ENCODE results near the gene ARHGAP33.
"Not testable (repeated sequence)": the region's sequence is repeated elsewhere in the genome, so short reads cannot be mapped to it uniquely, and the experiment has no call there.

The ARHGAP33 gene

DNA sequence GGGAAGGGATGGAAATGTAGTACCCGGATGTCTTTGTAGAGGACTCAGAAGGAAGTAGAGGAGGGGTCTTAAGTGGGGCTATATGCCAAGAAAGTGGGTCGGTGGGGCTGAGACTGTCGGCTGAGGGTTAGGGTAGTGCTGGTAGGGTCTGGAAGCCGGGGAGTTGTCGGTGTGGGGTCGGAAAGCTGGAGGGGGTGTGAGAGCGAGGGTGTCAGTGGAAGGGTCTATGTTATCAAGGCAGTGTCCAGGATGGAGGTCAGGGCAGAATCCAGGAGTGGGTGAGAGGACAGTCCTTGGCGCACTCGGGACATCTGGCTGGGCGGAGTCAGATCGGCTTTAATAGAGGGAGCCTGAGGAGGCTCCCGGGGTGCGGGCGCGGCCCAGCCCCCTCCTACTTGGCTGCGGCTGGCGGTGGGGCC lies 20.2 kb upstream of the ARHGAP33 start:
- no peak for DNase-seq (ENCODE audit: low read depth in 2 of 2)

DNA sequence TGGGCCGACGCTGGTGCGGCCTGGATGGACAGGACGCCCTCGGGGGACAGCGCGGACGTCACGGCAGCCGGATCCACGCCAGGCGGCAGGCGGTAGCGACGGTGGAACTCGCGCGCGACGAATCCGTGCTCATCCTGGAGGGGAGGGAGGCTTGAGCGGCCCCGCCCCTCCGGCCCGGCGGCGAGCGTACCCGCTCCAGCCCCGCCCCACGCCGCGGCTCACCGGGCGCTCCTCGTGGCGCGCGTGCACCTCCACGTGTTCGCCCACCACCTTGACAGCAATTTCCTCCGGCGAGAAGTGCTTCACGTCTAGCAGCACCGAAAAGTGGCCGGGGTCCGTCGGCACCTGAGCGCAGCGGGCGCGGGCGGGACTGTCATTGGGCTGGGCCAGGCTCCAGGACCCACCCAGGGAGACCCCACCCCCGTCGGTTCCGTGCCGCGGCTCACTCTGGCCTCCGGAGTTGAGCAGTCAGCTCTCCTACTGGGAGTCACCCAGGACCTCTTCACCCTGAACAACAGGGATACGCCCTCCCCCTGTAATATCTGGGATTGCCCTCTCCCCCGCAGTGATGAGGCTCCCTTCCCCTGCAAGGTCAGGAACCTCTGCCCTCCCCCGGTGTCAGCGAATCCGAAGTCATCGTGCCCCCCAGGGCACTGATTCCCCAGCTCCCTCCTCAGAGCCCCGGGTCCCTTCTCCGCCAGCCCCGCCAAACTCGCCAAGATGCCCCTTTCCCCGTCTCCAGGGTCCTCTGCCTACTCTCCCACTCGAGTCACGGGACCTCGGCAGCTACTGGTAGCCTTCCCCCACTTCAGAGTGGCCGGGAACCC lies 19.6 kb upstream of the ARHGAP33 start:
- DNase-seq (ENCODE audit: low read depth in 2 of 2) = no peak

DNA sequence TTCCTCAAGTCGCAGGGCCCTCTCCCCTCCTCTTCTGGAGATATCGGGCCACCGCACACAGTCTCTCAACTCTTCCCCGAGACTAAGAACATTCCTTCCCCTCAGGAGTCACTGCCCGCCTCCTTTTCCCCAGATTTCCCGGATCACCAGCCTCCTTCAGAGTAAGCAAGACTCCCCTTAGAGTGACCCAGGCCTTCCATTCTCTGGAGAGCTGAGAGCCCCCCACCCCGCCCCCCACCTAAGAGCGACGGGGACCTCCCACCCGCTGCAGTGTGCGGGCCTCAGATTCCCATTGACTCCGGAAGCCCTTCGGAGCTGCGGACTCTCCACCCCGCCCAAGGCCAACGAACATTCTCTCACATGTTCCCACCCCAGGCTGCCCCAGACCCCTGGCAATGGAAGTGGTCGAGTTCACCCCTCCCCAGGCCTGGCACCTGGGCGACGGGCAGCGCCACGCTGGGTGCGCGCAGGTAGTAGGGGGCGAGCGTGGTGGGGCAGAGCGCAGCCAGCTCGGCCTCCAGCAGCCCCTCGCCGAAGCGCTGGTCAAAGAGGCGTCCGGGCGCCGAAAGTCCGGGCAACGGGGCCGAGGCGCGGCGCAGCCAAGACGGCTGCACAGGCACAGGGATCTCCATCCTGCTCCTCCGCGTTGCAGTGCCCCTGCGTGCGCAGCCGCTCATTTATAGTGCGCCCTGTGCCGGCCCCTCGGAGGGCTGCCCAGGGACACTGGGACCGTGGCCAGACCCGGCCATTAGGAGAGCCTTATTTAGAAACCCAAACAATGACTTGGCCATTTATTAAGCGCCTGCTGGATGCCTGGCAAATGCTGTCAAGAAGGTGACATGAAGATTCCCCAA lies 18.8 kb upstream of the ARHGAP33 start, which contains the start of gene HSPB6:
HSPB6 (minus strand) TSS at position 653 of the 854 bp plus-strand sequence; CDS start at position 632, 21 bp downstream.
- no peak for DNase-seq (ENCODE audit: low read depth in 2 of 2)

DNA sequence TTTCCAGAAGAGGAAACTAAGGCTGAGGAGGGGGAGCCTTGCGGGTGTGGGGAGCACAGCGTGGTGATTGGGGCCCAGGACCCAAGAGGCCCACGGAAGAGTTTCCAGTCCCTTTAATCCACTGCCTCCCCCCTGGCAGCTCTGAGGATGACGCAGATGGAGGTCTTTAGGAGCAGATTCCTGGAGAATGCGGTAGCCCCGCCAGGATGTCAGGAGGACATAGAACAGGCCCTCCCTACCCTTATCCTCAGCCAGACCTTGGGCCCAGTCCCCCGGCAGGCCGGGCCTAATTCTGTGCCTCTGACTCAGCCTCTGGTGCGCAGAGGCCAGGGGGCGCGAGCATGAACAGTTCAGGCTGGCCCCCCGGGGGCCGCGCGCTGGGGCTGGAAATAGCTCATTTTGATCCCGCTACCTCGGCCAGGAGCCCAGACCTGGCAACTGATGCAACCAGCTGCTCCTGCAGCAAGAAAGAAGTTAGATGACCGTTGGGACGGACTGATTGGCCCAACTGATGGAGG lies 18.1 kb upstream of the ARHGAP33 start:
- peak; percentile 84 for DNase-seq (ENCODE audit: low read depth in 2 of 2)

DNA sequence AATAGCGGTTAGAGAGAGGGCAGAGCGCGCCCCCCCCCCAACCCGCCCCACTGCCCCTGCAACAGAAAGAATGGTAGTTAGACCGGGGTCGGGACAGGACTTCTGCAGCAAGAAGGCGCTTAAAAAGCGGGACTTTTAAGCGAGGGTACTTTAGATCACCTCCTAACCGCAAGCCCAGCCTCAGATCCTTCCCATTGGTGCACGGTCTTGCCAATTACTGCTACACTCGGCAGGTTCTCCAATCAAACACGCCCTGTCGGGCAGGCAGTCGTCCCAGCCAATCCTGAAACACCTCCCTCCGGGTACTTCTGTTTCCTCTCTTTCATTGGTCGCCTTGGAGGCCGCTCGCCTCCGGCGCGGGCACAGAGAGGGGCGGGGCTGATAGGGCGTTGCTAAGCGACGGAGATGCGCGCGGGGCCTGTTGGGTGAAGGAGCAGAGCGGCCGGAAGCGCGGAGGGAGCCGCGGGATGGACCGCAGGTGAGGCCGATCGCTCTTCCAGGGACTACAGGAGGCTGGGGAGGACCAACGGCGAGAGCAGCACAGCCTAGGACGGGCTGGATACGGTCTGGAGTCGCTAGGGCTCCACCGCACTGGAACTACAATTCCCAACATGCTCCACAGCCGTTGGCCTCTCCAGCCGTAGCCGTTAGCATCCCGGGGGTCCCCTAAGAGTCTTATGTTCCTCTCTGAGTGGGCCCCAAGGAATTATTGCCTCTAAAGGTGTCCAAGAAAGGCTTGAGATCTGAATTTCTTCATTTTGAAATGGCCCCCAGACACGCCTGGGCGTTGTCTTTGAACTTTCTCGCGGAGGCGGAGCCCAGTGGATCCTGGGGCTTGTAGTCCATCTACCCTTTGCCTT lies 17.4 kb upstream of the ARHGAP33 start, which contains the start of gene PROSER3:
PROSER3 (plus strand) TSS at position 428 of the 860 bp plus-strand sequence; CDS start at position 468, 40 bp downstream.
- peak; percentile 99 to 100 for DNase-seq (ENCODE audit: low read depth in 2 of 2)

DNA sequence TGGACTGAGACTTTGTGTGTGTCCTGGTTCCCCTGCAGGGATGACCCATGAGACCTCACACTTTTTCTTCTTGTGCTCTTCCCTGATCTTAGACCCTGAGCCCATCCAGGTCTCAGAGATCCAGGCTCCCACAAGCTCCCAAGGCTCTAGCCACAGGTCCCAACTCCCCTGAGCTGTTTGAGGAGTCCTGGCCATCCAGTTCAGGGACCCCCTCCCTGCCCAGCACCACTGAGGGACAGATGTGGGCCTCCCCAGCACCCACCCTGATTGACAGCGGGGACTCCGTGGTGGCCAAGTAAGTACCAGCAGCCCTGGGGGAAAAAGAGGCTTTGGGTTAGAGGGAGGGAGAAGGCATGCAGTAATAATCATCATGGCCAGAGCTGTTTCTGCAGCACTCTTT lies 15.7 kb upstream of the ARHGAP33 start:
- DNase-seq (ENCODE audit: low read depth in 2 of 2) = no peak

DNA sequence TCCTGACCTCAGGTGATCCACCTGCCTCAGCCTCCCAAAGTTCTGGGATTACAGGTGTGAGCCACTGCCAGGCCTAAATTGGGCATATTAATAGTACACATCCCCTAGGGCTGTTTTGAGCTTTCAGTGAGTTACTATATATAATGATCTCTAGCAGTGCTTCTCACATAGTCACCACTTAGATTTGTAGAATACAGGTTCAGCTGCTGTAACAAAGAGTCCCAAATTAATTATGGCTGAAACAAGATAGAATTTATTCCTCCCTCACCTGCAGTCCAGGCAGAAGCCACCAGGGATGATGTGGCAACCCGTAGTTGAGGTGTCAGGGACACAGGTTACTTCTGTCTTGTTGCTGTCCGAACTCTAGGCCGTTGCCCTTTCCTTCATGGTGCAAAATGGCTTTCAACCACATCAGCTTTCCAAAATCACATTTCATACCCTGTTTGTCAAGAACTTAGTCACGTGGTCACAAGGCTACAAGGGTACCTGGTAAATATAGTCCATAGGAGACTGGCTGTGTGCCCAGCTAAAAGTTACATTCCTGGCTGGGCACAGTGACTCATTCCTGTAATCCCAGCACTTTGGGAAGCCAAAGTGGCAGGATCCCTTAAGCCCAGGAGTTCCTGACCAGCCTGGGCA lies 14.5 kb upstream of the ARHGAP33 start:
- DNase-seq (ENCODE audit: low read depth in 2 of 2) = no peak

DNA sequence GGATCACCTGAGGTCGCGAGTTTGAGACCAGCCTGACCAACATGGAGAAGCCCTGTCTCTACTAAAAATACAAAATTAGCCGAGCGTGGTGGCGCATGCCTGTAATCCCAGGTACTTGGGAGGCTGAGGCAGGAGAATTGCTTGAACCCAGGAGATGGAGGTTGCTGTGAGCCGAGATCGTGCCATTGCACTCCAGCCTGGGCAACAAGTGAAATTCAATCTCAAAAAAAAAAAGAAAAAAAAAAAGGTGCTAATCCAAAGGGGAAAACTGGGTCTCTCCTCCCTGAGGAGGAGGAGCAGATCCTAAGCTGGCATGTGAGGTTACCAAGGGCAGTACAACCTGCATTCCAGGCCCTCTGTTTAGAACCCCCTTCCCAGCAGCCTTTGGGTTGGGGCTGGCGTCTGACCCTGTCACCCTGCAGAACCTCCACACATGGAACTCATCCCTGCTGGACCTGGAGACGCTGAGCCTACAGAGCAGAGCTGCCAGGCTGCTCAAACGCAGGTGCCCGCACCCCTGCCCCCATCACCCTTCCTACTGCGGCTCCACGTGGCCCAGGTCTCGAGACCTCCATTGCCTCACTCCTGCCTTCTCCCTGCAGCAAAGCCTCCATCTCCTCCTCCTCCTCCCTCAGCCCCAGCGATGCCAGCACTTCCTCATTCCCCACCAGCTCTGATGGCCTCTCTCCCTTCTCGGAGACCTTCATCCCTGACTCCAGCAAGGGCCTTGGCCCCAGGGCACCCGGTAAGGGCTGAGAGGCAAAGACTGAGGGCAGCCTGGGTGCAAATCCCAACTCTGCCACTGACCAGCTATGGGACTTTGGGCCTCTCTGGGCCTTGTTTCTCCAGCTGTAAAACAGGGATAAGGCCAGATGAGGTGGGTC lies 10.7 kb upstream of the ARHGAP33 start:
- DNase-seq (ENCODE audit: low read depth in 2 of 2) = no peak

DNA sequence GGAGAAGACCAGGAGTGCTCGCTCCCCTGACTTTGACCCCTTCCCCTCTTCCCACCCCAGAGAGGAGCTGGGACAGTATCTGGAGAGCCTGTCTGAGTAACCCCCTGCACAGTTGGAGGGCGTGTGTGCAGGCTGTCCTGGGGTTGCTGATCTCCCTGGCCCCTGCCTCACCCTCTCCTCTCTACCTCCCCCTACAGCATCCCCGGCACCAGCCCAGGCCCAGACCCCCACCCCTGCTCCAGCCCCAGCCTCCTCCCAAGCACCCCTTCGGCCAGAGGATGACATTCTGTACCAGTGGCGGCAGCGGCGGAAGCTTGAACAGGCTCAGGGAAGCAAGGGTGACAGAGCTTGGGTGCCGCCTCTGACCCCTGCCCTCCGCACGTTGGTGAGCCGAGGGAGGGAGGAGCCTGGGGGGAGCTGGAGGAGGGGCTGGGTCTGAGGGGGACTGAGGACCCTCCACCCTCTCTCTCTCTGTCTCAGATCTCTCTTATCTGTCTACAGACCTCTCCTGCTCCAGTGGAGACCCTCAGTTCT lies 8.7 kb upstream of the ARHGAP33 start:
- no peak for DNase-seq (ENCODE audit: low read depth in 2 of 2)

DNA sequence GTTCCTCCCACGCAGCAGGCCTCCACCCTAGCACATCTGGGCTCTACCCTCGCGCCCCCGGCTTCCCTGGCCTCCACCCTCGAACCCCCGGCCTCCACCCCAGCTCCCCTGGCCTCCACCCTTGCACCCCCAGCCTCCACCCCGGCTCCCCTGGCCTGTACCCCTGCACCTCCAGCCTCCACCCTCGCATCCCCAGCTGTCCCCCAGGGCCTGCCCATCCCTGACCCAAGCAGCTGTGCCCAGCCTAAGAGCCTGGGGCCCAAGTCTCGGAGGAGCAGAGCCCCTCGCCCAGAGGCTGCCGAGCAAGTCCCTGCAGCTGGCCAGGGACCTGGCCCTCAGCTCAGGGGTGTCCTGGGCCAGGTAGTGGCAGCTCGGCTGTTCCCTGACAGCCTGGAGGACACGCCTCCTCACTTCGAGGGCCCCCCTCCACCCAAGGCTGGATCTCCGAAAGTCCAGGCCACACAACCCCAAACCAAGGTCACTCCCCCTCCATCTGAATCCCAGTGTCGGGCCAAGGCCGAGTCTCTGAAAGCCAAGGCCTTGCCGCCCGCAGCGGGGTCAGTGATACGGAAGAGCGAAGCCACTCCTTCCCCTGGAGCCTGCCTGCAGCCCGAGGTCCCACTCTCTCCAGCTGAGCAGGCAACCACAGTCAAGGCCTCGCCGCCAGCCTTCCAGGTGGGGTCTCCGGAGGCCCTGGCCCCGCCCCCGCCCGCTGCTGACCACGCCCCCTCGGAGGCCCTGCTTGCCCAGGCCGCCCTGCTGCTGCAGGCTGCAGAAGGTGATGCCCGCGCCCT lies 7.9 kb upstream of the ARHGAP33 start:
- DNase-seq (ENCODE audit: low read depth in 2 of 2) = no peak

DNA sequence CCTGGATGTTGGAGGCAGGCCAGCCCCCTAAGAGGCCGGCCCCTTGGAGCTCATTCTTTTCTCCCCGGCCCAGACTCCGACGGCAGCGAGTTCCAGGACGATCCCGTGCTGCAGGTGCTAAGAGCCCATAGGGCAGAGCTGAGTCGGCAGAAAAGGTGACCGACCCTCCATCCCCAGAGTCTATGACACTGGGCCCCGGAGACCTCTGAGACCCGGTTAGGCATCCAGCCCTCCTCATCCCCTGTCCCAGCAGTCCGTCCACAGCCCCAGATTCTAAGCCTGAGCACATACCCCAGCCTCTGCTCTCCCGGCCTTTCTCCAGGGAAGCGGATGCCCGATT lies 7.3 kb upstream of the ARHGAP33 start:
- DNase-seq (ENCODE audit: low read depth in 2 of 2) = no peak

DNA sequence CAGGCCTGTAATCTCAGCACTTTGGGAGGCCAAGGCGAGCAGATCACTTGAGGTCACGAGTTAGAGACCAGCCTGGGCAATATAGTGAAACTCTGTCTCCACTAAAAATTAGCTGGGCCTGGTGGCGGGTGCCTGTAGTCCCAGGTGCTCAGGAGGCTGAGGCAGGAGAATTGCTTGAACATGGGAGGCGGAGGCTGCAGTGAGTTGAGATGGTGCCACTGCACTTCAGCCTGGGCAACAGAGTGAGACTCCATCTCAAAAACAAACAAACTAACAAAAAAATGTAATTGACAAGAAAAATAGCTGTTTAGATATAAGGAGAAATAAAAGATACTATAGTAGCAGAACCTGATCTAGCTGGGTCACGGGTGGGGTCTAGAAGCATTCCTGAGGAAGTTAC lies 3.0 kb upstream of the ARHGAP33 start:
- DNase-seq (ENCODE audit: low read depth in 2 of 2) = not testable (repeated sequence)

DNA sequence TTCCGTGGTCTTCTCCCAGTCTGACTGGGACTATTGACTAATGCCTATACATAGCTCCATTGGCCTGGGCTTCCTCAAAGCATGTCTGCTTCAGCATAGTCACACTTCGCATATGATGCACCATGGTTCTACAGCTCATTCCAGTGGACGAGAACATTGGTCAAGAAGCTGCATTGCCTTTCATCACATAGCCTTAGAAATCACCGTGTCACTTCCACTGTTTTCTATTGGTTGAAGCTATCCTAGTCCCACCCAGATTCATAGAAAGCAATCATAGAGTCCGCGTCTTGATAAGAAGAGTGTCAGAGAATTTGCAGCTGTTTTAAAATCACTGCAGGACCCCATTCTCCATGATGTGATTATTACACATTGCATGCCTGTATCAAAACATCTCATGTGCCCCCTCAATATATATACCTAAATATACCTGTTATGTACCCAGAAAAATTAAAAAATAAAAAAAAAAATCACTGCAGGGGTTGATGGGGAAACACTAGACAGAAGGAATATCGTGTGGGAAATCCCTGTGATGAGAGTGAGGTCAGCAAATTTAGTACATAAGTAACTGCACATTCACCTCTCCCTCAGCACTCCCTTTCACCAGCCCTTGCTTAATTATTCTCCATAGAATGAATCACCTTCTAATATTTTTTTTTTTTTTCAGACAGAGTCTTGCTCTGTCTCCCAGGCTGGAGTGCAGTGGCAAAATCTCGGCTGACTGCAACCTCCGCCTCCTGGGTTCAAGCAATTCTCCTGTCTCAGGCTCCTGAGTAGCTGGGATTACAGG lies 2.2 kb upstream of the ARHGAP33 start:
- DNase-seq (ENCODE audit: low read depth in 2 of 2) = no peak

DNA sequence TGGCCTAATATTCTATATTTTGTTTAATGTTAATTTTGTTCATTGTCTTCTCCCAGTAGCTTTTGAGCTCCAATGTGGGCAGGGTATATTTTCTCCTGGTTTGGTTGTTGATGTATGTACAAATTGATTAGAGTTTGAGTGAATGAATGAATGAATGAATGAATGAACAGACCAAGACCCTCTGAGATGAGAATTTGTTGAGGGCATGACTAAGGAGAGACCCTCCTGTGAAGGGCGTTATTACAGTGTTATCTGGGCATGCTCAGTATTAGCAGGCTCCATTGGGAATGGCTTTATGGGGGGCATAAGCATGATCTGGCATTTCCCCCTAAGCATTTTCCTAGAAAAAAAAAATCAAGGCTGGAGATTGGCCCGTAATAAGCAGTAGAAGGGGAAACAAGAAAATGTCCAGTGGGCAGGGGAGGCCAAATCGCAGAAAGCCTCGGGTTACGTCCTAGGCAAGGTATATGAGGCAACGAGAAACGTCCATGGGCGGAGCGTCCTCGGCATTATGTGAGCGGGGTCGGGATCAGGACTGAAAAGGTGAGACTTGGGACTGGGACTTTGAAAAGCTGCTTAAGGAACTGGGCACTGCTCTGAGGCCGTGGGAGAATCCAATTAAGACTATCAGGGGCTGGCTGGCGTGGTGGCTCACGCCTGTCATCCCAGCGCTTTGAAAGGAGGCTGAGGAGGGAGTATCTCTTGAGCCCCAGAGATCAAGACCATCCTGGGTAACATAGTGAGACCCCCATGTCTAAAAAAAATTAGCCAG lies 904 bp upstream of the ARHGAP33 start:
- no peak for DNase-seq (ENCODE audit: low read depth in 2 of 2)

DNA sequence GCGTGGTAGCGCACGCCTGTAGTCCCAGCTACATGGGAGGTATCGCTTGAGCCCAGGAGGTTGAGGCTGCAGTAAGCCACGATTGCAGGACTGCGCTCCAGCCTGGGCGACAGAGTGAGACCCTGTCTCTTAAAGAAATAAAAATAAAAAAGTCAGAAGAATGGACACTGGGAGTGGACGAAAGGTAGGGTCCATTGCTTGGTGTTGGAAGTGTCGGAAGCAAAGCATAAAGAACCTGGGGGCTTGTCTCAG lies 392 bp upstream of the ARHGAP33 start:
- DNase-seq (ENCODE audit: low read depth in 2 of 2) = no peak

DNA sequence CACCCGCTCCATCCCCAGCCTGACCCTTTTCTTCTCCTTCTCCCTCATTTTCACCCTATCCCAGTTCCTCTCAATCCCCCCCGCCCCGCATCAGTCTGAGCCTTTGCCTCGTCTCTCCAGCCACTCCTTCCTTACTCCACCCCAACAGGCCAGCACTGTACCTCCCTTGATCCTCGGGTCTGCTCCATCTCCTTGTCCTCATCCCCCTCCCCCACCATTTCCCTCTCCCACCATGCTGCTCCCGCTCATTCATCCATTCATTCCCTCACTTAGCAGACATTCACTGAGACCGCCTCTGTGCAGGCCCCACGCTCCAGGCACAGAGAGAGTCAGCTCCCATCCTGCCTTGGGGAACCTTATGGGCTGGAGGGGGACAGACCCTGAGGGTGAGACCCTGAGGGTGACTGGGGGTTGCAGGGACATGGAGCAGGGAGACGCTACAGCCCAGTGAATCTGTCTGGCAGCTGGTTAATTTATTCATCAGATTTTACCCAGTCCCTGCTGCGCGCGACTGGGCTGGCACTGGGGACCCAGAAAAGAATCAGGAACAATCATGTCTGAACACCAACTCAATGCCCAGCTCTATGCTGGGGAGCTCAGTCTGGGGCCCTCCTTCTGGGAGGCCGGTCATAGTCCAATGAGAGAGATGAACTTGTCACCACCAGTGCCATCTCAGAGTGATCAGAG lies 881 bp downstream of the ARHGAP33 start:
- DNase-seq (ENCODE audit: low read depth in 2 of 2) = no peak

Data from fibroblast of skin of left quadriceps (primary cell).